ENCODE measurements around the gene KCNT1.

- TF ChIP-seq CTCF (IDR thresholded peaks at IDR 0.05), result no peak
- TF ChIP-seq POLR2A (IDR thresholded peaks at IDR 0.05), result no peak
Measured at GRCh38 chr9:135775911-135776310, 73.9 kb downstream of the KCNT1 start.

Data from uterus (tissue), 2 donors.